HepG2 (cell line): ENCODE data around the gene PARK7. TPM values are rescaled to one million over a fixed set of nuclear protein-coding genes. Genes with fewer than 3 reads are reported as not detected.

Source experiments
- ASH2L ChIP-seq: fragments of 300-600, 200-600 bp; sonication (generic); IDR thresholded peaks from 2 replicates; pipeline ENCODE4 v1.7.0; 2017; ENCODE audit warnings: low read depth, mild to moderate bottlenecking, moderate library complexity, mixed read lengths, low read length; ENCODE audit not compliant: insufficient read length
- ATF1 ChIP-seq: IDR thresholded peaks from 2 replicates; pipeline ENCODE4 v1.6.1; 2016; ENCODE audit warnings: mild to moderate bottlenecking, control low read depth
- CREM ChIP-seq, 2 experiments: sonication (generic) in 1 of 2; formaldehyde crosslinking in 1 of 2; IDR thresholded peaks; 2 replicates each; pipeline versions ENCODE4 v1.4.0 to v1.6.1; 2016 to 2020; ENCODE audit warnings: antibody characterized with exemption in 1 of 2, mild to moderate bottlenecking in 1 of 2, missing genetic modification reagents in 1 of 2
- HDAC6 ChIP-seq: fragments of 200-600 bp; sonication (generic); IDR thresholded peaks from 2 replicates; pipeline ENCODE4 v1.7.0; 2017; ENCODE audit warnings: mild to moderate bottlenecking, antibody characterized with exemption, low read length, low read depth
- HMG20A ChIP-seq: IDR thresholded peaks from 2 replicates; pipeline ENCODE4 v1.6.1; 2016; ENCODE audit warnings: borderline replicate concordance
- RXRB ChIP-seq: IDR thresholded peaks from 2 replicates; pipeline ENCODE4 v1.6.1; 2016; ENCODE audit warnings: borderline replicate concordance, missing genetic modification reagents, missing compliant biosample characterization
- TBX2 ChIP-seq: sonication (generic); formaldehyde crosslinking; IDR thresholded peaks from 2 replicates; pipeline ENCODE4 v1.5.0; 2020; ENCODE audit warnings: missing genetic modification reagents, mild to moderate bottlenecking, borderline replicate concordance
- ZNF331 ChIP-seq: sonication (generic); formaldehyde crosslinking; IDR thresholded peaks from 2 replicates; pipeline ENCODE4 v1.4.0; 2020; ENCODE audit warnings: missing genetic modification reagents
- ZNF562 ChIP-seq: sonication (generic); formaldehyde crosslinking; IDR thresholded peaks from 2 replicates; pipeline ENCODE4 v1.8.0; 2022; ENCODE audit warnings: missing genetic modification reagents, borderline replicate concordance
- ZNF777 ChIP-seq: sonication (generic); formaldehyde crosslinking; IDR thresholded peaks from 2 replicates; pipeline ENCODE4 v1.4.0; 2020; ENCODE audit warnings: missing genetic modification reagents
- polyA plus RNA-seq, 8 experiments: library from polyadenylated mRNA; depleted of rRNA in 3 of 8; stranded (reverse) in 7 of 8; unstranded in 1 of 8; fragments of >200 nt; fragmentation: Illumina TruSeq in 4 of 8; extraction: Trizol in 4 of 8; gene quantifications; 2 replicates each; pipeline versions ENCODE4 v1.2.1 to v1.2.3, GENCODE V29; 2011 to 2016; ENCODE audit warnings: low read depth in 4 of 8, missing spikeins in 1 of 8, mixed read lengths in 1 of 8; ENCODE audit not compliant: insufficient read depth in 1 of 8
- total RNA-seq, 5 experiments: library from RNA; depleted of rRNA; stranded (reverse); fragments of >200 nt; fragmentation: Illumina TruSeq; extraction: Trizol; gene quantifications; 2 replicates each; pipeline ENCODE4 v1.2.3, GENCODE V29; 2016; ENCODE audit warnings: low read depth in 1 of 5
- TF ChIP-seq, protein P1 (sequence below): sonication (generic); formaldehyde crosslinking; conservative IDR thresholded peaks from 2 replicates; pipeline ENCODE4 v1.4.0; 2020; ENCODE audit warnings: missing genetic modification reagents
- TF ChIP-seq, protein P2 (sequence below), 2 experiments: fragments of 450-650 bp in 1 of 2; sonication (generic) in 1 of 2; formaldehyde crosslinking in 1 of 2; IDR thresholded peaks; 2 replicates each; pipeline versions ENCODE4 v1.6.1 to v1.8.0; 2016 to 2022; ENCODE audit warnings: antibody characterized with exemption in 1 of 2, mild to moderate bottlenecking in 1 of 2, missing genetic modification reagents in 1 of 2
- TF ChIP-seq, protein P3 (sequence below): sonication (generic); formaldehyde crosslinking; IDR thresholded peaks from 2 replicates; pipeline ENCODE4 v1.4.0; 2020; ENCODE audit warnings: missing genetic modification reagents, borderline replicate concordance

The PARK7 gene
- total and polyA plus RNA-seq, 2 of the 13 experiments (the other 11 are each of a cell fraction or from before 2014, with no cell fraction given): 212 to 296 TPM

DNA sequence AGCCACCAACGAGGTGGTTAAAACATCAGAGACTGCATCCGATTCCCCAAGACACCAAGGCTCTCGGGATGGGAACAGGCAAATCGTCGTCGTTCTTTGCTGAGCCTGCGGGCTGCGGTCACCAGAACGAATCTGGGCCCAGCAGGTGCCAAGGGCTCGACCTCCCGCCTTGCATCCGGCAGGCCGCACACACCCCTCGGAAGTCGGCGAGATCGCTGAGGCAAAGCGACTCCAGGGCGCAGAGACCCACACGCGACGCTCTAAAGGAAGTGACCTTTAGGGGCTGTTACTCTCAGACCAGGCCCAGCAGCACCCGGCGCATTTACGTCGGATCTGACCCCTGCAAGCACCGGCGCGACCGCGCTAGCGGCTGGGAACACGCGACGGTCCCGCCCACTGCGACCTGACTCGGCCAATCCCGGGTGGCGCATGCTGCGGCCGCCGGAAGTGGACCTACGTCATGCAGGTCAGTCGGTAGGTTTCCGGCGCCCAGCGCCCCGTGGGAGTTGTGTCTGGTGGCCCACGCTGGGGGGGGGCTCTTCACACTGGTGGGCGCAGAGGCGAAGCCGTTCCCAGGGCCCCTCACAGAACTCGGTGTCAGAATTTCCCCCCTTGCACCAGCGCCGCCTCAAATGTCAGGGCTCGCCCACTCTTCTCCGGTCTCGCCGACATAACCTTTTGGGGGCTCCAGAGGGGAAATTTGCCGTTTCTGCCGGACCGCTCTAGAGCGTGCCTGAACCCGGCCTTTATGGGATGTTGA is 7.5 kb upstream of the PARK7 start (continued):
- no peak for TF ChIP-seq HDAC6
- TF ChIP-seq ZNF331 (CRISPR knock-in tag): 0 out of 2 replicates have a peak, but pooled peaks have one; percentile 46
- TF ChIP-seq ZNF777 (CRISPR knock-in tag): peak; percentile 96
- peak; percentile 71 for TF ChIP-seq TBX2 (CRISPR knock-in tag)
- TF ChIP-seq CREM (IDR thresholded peaks at IDR 0.05): peak; percentile 80
- TF ChIP-seq CREM (CRISPR knock-in tag; IDR thresholded peaks at IDR 0.05): no peak
- TF ChIP-seq, protein P1, sequence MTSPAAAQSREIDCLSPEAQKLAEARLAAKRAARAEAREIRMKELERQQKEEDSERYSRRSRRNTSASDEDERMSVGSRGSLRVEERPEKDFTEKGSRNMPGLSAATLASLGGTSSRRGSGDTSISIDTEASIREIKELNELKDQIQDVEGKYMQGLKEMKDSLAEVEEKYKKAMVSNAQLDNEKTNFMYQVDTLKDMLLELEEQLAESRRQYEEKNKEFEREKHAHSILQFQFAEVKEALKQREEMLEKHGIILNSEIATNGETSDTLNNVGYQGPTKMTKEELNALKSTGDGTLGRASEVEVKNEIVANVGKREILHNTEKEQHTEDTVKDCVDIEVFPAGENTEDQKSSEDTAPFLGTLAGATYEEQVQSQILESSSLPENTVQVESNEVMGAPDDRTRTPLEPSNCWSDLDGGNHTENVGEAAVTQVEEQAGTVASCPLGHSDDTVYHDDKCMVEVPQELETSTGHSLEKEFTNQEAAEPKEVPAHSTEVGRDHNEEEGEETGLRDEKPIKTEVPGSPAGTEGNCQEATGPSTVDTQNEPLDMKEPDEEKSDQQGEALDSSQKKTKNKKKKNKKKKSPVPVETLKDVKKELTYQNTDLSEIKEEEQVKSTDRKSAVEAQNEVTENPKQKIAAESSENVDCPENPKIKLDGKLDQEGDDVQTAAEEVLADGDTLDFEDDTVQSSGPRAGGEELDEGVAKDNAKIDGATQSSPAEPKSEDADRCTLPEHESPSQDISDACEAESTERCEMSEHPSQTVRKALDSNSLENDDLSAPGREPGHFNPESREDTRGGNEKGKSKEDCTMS: no peak
- no peak for TF ChIP-seq ZNF562 (CRISPR knock-in tag)
- TF ChIP-seq, protein P2, sequence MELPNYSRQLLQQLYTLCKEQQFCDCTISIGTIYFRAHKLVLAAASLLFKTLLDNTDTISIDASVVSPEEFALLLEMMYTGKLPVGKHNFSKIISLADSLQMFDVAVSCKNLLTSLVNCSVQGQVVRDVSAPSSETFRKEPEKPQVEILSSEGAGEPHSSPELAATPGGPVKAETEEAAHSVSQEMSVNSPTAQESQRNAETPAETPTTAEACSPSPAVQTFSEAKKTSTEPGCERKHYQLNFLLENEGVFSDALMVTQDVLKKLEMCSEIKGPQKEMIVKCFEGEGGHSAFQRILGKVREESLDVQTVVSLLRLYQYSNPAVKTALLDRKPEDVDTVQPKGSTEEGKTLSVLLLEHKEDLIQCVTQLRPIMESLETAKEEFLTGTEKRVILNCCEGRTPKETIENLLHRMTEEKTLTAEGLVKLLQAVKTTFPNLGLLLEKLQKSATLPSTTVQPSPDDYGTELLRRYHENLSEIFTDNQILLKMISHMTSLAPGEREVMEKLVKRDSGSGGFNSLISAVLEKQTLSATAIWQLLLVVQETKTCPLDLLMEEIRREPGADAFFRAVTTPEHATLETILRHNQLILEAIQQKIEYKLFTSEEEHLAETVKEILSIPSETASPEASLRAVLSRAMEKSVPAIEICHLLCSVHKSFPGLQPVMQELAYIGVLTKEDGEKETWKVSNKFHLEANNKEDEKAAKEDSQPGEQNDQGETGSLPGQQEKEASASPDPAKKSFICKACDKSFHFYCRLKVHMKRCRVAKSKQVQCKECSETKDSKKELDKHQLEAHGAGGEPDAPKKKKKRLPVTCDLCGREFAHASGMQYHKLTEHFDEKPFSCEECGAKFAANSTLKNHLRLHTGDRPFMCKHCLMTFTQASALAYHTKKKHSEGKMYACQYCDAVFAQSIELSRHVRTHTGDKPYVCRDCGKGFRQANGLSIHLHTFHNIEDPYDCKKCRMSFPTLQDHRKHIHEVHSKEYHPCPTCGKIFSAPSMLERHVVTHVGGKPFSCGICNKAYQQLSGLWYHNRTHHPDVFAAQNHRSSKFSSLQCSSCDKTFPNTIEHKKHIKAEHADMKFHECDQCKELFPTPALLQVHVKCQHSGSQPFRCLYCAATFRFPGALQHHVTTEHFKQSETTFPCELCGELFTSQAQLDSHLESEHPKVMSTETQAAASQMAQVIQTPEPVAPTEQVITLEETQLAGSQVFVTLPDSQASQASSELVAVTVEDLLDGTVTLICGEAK (IDR thresholded peaks at IDR 0.05): no peak
- TF ChIP-seq, protein P2 (CRISPR knock-in tag; IDR thresholded peaks at IDR 0.05): peak; percentile 41; the same call in 1 of the 2 replicates
- no peak for TF ChIP-seq HMG20A (CRISPR knock-in tag)
- peak; percentile 89 for TF ChIP-seq ATF1 (CRISPR knock-in tag)
- TF ChIP-seq ASH2L: peak; percentile 37
- TF ChIP-seq, protein P3, sequence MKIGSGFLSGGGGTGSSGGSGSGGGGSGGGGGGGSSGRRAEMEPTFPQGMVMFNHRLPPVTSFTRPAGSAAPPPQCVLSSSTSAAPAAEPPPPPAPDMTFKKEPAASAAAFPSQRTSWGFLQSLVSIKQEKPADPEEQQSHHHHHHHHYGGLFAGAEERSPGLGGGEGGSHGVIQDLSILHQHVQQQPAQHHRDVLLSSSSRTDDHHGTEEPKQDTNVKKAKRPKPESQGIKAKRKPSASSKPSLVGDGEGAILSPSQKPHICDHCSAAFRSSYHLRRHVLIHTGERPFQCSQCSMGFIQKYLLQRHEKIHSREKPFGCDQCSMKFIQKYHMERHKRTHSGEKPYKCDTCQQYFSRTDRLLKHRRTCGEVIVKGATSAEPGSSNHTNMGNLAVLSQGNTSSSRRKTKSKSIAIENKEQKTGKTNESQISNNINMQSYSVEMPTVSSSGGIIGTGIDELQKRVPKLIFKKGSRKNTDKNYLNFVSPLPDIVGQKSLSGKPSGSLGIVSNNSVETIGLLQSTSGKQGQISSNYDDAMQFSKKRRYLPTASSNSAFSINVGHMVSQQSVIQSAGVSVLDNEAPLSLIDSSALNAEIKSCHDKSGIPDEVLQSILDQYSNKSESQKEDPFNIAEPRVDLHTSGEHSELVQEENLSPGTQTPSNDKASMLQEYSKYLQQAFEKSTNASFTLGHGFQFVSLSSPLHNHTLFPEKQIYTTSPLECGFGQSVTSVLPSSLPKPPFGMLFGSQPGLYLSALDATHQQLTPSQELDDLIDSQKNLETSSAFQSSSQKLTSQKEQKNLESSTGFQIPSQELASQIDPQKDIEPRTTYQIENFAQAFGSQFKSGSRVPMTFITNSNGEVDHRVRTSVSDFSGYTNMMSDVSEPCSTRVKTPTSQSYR (CRISPR knock-in tag): no peak
- peak; percentile 61; the same call in 1 of the 2 replicates for TF ChIP-seq RXRB (CRISPR knock-in tag)
